GM12875 (cell line): Measurements from ENCODE around the gene MYO5C.

ENCODE experiments used
- H3K4me3 ChIP-seq: one replicate; pipeline ENCODE4 v1.5.1; 2011; ENCODE audit warnings: low read depth, low read length, control low read depth
- CTCF ChIP-seq: IDR thresholded peaks from 2 replicates; pipeline ENCODE4 v1.5.1; 2011; ENCODE audit warnings: low read depth, mild to moderate bottlenecking, control low read depth, inconsistent platforms, low read length, moderate library complexity, borderline replicate concordance; ENCODE audit not compliant: insufficient read depth

Gene MYO5C

DNA sequence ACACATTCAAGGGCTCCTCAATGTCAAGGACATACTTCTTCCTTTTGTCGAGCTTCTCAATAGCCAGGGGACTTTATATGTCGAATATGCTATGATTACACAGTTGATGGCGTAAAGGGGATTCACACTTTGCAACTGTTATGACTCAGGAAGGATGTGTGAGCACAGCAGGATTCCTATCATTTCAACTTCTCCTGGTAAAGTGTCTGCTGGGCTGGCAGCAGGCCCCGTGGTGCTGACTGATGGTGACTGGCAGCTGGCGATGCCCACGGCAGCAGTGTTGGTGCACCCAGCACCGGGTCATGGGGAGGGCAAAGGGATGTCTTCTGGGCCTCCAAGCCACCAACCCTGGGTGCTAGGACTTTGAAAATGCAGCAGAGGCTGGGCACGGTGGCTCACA, 59.6 kb downstream of the MYO5C start:
- TF ChIP-seq CTCF, result no peak

GRCh38 chr15:52234596-52235541, 60.7 kb downstream of the MYO5C start:
- H3K4me3 ChIP-seq, result peak overlapping the region; percentile 23

More for the DNA sequence above, 59.6 kb downstream of the MYO5C start:
- no peak overlapping the region for H3K4me3 ChIP-seq

GRCh38 chr15:52233405-52233804, 62.2 kb downstream of the MYO5C start:
- H3K4me3 ChIP-seq, result no peak overlapping the region
- TF ChIP-seq CTCF, result no peak

More at GRCh38 chr15:52234596-52235541, 60.7 kb downstream of the MYO5C start:
- TF ChIP-seq CTCF, result no peak

DNA sequence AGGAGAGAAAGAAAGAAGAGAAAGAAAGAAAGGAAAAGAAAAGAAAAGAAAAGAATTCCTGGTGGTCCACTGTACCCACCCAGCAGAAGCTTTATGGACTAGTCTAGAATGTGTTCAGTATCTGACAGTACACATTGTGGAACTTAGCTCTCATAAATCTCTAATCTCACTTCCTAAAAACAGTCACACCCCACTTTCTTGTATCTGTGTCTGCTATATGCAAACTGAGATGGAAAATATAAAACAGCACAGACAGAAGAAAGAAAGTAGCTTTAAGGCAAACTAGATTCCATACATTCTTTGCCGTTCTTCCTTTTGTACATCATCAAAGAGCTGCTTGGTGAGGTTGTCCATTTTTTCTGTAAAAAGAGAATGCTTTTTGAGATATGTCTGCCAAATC, 63.3 kb downstream of the MYO5C start:
- no peak for TF ChIP-seq CTCF
- H3K4me3 ChIP-seq, result no peak overlapping the region

GRCh38 chr15:52230073-52230472, 65.5 kb downstream of the MYO5C start:
- TF ChIP-seq CTCF, result no peak
- no peak overlapping the region for H3K4me3 ChIP-seq

DNA sequence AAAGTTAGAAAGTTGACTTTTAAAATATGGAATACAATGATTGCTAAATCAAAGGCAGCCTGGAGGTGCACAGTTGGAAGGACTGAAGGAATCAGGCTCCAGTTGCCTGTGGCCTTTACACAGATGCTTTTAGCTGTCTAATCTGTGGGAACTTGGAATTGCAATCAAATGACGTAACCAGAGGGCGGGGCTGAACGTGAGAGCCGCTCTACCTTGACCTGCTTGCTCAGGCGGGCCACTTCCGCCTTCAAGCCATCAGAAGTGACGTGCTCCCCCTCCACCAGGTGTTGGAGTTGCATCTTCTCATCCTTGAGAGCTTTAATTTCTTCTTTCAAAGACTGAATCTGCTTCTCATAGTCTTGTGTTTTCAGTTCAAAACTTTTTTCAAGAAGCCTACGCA, 66.7 kb downstream of the MYO5C start:
- no peak for TF ChIP-seq CTCF
- no peak overlapping the region for H3K4me3 ChIP-seq

DNA sequence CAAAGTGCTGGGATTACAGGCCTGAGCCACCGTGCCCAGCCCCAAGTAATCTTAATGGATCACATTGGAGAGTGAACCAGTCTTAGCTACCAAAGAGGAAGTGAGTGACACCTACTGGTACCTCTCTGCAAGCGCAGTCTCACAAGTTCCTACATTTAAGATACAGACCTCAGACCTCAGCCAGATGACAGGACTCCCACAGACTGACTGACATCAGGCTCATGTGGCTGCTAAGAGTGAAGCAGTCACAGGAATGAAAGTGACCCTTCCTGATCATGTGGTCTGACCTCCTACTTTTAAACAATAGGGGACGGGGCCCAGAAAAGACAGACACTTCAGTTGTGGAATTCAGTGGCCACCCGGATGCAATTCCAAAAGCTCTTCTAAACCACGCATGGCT, 68.1 kb downstream of the MYO5C start:
- TF ChIP-seq CTCF, result peak; percentile 83

More for the DNA sequence above, 68.1 kb downstream of the MYO5C start:
- H3K4me3 ChIP-seq, result no peak overlapping the region
